ENCODE data around the gene SCYL2.

- TF ChIP-seq CTCF (IDR thresholded peaks at IDR 0.05; ENCODE audit: poor library complexity, severe bottlenecking): no peak
- no peak for TF ChIP-seq TAF1 (IDR thresholded peaks at IDR 0.05; ENCODE audit: low read depth)
- TF ChIP-seq REST (IDR thresholded peaks at IDR 0.05; ENCODE audit: borderline replicate concordance): no peak
- TF ChIP-seq RAD21 (conservative IDR thresholded peaks at IDR 0.05): no peak
- TF ChIP-seq EZH2 (IDR thresholded peaks at IDR 0.05; ENCODE audit: borderline replicate concordance, insufficient read depth, low read length, poor library complexity, severe bottlenecking): no peak
- no peak for TF ChIP-seq EP300 (conservative IDR thresholded peaks at IDR 0.05; ENCODE audit: poor library complexity, severe bottlenecking)
- no peak for TF ChIP-seq POLR2AphosphoS5 (IDR thresholded peaks at IDR 0.05)
- no peak for TF ChIP-seq MXI1 (conservative IDR thresholded peaks at IDR 0.05; ENCODE audit: poor library complexity, severe bottlenecking)
- TF ChIP-seq SMC3 (conservative IDR thresholded peaks at IDR 0.05; ENCODE audit: poor library complexity): no peak
Observed at GRCh38 chr12:100332852-100333251, 65.9 kb downstream of the SCYL2 start.
